KMS-11 (cell line): ENCODE data around the gene TROAP.
A peak's percentile ranks its signal among the peaks of the same experiment; 100 is the strongest.

Source experiments
- H2AFZ ChIP-seq: fragments of 200-600 bp; sonication (generic); 2 replicates; pipeline ENCODE4 v1.6.1; 2016; ENCODE audit warnings: antibody characterized with exemption, mixed run types, low read depth
- H3K27ac ChIP-seq: fragments of 200-600 bp; sonication (generic); 2 replicates; pipeline ENCODE4 v1.6.1; 2016; ENCODE audit warnings: mild to moderate bottlenecking, mixed run types
- H3K27me3 ChIP-seq: fragments of 200-600 bp; sonication (generic); 2 replicates; pipeline ENCODE4 v1.6.1; 2017; ENCODE audit warnings: mild to moderate bottlenecking, low read depth, mixed run types, moderate library complexity; ENCODE audit not compliant: insufficient read depth
- H3K36me3 ChIP-seq: fragments of 200-600 bp; sonication (generic); 2 replicates; pipeline ENCODE4 v1.6.1; 2017; ENCODE audit warnings: mild to moderate bottlenecking, mixed run types; ENCODE audit not compliant: insufficient read depth
- H3K4me1 ChIP-seq: fragments of 200-600 bp; sonication (generic); 2 replicates; pipeline ENCODE4 v1.6.1; 2016; ENCODE audit warnings: mild to moderate bottlenecking, low read depth, mixed run types; ENCODE audit not compliant: poor library complexity, severe bottlenecking
- H3K4me2 ChIP-seq: fragments of 200-600 bp; sonication (generic); 2 replicates; pipeline ENCODE4 v1.7.0; 2016; ENCODE audit warnings: mild to moderate bottlenecking, mixed run types
- H3K4me3 ChIP-seq: fragments of 200-600 bp; sonication (generic); IDR thresholded peaks from 2 replicates; pipeline ENCODE4 v1.6.1; 2017; ENCODE audit warnings: low read depth, low read length, mixed read lengths; ENCODE audit not compliant: insufficient read depth
- H3K79me2 ChIP-seq: fragments of 200-600 bp; sonication (generic); 2 replicates; pipeline ENCODE4 v1.6.1; 2016; ENCODE audit warnings: low read depth, mixed run types; ENCODE audit not compliant: insufficient read depth
- H3K9ac ChIP-seq: fragments of 200-600 bp; sonication (generic); 2 replicates; pipeline ENCODE4 v1.6.1; 2016; ENCODE audit warnings: mild to moderate bottlenecking, mixed run types
- H4K20me1 ChIP-seq: fragments of 200-600 bp; sonication (generic); 2 replicates; pipeline ENCODE4 v1.6.1; 2016; ENCODE audit warnings: mild to moderate bottlenecking, mixed run types; ENCODE audit not compliant: insufficient read depth
- TF ChIP-seq, protein P1 (sequence below): fragments of 200-600 bp; sonication (generic); conservative IDR thresholded peaks from 2 replicates; pipeline ENCODE4 v1.6.1; 2017; ENCODE audit warnings: low read depth, mild to moderate bottlenecking, antibody characterized with exemption, low read length, moderate library complexity, mixed read lengths

TROAP gene

DNA sequence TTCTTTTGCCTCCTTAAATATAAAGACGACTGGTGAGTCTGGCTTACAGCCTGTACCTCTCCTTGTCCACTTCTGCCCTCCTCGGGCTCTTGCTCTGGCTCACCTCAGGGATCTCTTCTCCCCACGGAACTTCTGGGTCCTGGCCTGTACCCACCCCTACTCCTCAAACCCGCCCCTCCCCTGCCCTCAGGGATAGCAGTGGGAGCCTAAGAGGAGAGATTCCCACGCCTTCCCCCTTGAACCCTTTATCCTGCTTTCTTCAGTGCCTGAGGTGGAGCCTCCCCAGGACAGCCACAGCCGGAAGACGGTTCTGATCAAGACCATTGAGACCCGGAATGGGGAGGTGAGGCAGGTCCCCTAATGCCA is 25.4 kb upstream of the TROAP start:
- Histone ChIP-seq H3K27me3 (peaks cover 2% of the 10 kb centered on the region), H3K4me3 (no peak overlapping the region), H3K4me1 (peaks cover 16% of the 10 kb centered on the region), H2AFZ (peak overlapping the region; percentile 100; the same call in 1 of the 2 replicates), H3K9ac (no peak overlapping the region), H3K27ac (no peak overlapping the region), H3K79me2 (no peaks in the 10 kb centered on the region), H3K36me3 (no peaks in the 10 kb centered on the region), H4K20me1 (no peaks in the 10 kb centered on the region), H3K4me2 (peak overlapping the region; percentile 97)
- TF ChIP-seq, protein P1, sequence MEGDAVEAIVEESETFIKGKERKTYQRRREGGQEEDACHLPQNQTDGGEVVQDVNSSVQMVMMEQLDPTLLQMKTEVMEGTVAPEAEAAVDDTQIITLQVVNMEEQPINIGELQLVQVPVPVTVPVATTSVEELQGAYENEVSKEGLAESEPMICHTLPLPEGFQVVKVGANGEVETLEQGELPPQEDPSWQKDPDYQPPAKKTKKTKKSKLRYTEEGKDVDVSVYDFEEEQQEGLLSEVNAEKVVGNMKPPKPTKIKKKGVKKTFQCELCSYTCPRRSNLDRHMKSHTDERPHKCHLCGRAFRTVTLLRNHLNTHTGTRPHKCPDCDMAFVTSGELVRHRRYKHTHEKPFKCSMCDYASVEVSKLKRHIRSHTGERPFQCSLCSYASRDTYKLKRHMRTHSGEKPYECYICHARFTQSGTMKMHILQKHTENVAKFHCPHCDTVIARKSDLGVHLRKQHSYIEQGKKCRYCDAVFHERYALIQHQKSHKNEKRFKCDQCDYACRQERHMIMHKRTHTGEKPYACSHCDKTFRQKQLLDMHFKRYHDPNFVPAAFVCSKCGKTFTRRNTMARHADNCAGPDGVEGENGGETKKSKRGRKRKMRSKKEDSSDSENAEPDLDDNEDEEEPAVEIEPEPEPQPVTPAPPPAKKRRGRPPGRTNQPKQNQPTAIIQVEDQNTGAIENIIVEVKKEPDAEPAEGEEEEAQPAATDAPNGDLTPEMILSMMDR: no peak; the same call in 1 of the 2 replicates

DNA sequence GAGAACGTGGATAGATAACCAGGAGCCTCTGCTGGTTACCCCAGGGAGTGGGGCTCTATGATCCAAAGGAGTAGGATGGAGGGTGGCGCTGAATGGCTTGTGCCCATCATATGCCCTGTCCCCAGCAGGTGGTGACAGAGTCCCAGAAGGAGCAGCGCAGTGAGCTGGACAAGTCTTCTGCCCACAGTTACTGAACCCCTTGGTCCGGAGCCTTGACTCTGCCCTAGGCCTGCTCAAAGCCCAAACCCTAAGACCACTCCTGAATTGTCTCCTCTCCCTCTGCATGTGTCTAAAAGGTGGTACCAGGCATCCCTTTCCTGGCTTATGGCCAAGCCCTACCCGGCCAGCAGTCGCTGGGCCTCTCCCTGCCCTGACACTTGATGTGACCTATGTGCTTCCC is 24.9 kb upstream of the TROAP start:
- Histone ChIP-seq H3K4me3 (no peak overlapping the region), H3K4me2 (peak overlapping the region; percentile 97), H2AFZ (peak overlapping the region; percentile 100; the same call in 1 of the 2 replicates), H3K27me3 (peaks cover 2% of the 10 kb centered on the region), H3K9ac (no peak overlapping the region), H3K36me3 (no peaks in the 10 kb centered on the region), H3K79me2 (no peaks in the 10 kb centered on the region), H3K27ac (no peak overlapping the region), H4K20me1 (no peaks in the 10 kb centered on the region), H3K4me1 (peaks cover 16% of the 10 kb centered on the region)
- TF ChIP-seq, protein P1: no peak

DNA sequence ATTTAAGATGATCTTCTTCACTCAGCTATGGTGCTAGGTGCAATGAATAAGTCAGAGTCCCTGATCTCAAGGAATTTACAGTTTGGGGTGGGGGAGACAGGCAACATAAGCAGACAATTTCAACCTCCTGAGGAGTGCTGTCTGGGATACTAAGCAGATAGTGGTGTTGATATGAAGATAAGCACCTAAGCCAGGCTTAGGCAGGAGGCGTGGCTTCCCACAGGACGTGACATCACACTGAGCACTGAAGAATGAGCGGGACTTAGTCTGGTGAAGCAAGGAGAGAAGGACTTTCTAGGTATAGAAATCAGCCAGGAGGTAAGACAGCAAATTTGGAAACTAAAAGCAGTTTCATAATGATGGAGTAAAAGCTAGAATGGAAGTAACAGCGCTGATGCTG is 21.3 kb upstream of the TROAP start:
- TF ChIP-seq, protein P1: no peak
- no peak overlapping the region for H3K4me3 ChIP-seq
- no peak overlapping the region for H3K4me2 ChIP-seq
- H4K20me1 ChIP-seq: no peaks in the 10 kb centered on the region
- H2AFZ ChIP-seq: no peak overlapping the region
- peaks cover 12% of the 10 kb centered on the region for H3K4me1 ChIP-seq
- H3K27ac ChIP-seq: no peak overlapping the region
- H3K9ac ChIP-seq: no peak overlapping the region
- no peaks in the 10 kb centered on the region for H3K36me3 ChIP-seq
- no peaks in the 10 kb centered on the region for H3K27me3 ChIP-seq
- H3K79me2 ChIP-seq: no peaks in the 10 kb centered on the region

DNA sequence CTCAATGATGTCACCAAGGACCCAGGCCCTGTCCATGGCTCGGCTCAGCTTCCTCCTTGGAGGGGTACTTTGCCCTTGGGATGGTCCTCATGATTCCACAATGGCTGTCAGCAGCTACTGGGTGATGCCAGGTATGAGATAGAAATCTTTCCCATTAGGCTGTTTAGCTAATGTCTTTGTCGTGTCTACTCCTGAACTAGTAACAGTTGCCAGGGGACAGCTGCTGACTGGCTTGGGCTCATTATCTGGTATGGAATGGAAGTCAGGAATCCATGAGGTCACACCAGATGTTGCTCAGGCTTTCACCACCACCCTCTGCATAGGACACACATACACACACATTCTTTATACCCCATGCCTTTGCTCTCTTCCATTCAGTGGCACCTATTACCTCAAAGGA is 18.9 kb upstream of the TROAP start:
- Histone ChIP-seq H4K20me1 (no peaks in the 10 kb centered on the region), H3K27me3 (no peaks in the 10 kb centered on the region), H3K36me3 (no peaks in the 10 kb centered on the region), H3K27ac (no peak overlapping the region), H3K4me1 (peaks cover 16% of the 10 kb centered on the region), H3K4me2 (no peak overlapping the region), H3K4me3 (no peak overlapping the region), H3K79me2 (no peaks in the 10 kb centered on the region), H3K9ac (no peak overlapping the region), H2AFZ (no peak overlapping the region)
- TF ChIP-seq, protein P1: no peak
